Adrenal gland (tissue), 5 donors: ENCODE data around the gene SECISBP2.

Experiments used
- POLR2A ChIP-seq, 2 donors: fragments of 450-650 bp; IDR thresholded peaks; one replicate each; pipeline ENCODE4 v1.6.1; 2017; ENCODE audit warnings: antibody characterized with exemption in 2 of 2, mild to moderate bottlenecking in 2 of 2, moderate library complexity in 1 of 2
- TF ChIP-seq, protein P1 (sequence below), 6 experiments: fragments of 450-650 bp in 4 of 6; fragments of 200-600 bp in 2 of 6; sonication (generic) in 1 of 6; IDR thresholded peaks; 1 replicate in 5 of 6; 2 replicates in 1 of 6; pipeline versions ENCODE4 v1.5.1 to v1.8.0; 2016 to 2021; ENCODE audit warnings: antibody characterized with exemption in 6 of 6, mild to moderate bottlenecking in 2 of 6, moderate library complexity in 1 of 6
- donor health status: DM: no; HTN: no; CAD: no.

DNA sequence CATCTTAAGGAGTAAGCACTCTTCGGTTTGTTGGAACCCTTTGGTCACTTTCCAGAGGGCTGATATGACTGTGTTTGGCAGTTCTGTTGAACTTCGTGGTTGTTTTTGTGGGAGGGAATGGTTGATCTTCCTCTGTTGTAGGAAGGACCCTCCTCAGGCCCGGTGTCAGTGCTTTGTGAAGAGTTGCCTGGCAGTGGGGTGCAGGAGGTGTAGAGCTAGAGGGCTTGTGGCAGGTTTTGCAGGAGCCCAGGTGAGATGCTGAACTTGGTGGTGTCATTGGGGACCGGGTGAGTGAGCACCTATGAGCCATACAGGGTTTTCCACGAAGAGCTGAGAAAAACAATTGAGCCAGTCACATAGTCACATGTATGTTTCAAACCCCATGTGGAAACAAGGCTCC lies 27.2 kb downstream of the SECISBP2 start:
- TF ChIP-seq POLR2A (IDR thresholded peaks at IDR 0.05) = no peak
- TF ChIP-seq, protein P1, sequence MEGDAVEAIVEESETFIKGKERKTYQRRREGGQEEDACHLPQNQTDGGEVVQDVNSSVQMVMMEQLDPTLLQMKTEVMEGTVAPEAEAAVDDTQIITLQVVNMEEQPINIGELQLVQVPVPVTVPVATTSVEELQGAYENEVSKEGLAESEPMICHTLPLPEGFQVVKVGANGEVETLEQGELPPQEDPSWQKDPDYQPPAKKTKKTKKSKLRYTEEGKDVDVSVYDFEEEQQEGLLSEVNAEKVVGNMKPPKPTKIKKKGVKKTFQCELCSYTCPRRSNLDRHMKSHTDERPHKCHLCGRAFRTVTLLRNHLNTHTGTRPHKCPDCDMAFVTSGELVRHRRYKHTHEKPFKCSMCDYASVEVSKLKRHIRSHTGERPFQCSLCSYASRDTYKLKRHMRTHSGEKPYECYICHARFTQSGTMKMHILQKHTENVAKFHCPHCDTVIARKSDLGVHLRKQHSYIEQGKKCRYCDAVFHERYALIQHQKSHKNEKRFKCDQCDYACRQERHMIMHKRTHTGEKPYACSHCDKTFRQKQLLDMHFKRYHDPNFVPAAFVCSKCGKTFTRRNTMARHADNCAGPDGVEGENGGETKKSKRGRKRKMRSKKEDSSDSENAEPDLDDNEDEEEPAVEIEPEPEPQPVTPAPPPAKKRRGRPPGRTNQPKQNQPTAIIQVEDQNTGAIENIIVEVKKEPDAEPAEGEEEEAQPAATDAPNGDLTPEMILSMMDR (IDR thresholded peaks at IDR 0.05) = no peak
